ENCODE data around the gene CERS1.

CERS1 gene

DNA sequence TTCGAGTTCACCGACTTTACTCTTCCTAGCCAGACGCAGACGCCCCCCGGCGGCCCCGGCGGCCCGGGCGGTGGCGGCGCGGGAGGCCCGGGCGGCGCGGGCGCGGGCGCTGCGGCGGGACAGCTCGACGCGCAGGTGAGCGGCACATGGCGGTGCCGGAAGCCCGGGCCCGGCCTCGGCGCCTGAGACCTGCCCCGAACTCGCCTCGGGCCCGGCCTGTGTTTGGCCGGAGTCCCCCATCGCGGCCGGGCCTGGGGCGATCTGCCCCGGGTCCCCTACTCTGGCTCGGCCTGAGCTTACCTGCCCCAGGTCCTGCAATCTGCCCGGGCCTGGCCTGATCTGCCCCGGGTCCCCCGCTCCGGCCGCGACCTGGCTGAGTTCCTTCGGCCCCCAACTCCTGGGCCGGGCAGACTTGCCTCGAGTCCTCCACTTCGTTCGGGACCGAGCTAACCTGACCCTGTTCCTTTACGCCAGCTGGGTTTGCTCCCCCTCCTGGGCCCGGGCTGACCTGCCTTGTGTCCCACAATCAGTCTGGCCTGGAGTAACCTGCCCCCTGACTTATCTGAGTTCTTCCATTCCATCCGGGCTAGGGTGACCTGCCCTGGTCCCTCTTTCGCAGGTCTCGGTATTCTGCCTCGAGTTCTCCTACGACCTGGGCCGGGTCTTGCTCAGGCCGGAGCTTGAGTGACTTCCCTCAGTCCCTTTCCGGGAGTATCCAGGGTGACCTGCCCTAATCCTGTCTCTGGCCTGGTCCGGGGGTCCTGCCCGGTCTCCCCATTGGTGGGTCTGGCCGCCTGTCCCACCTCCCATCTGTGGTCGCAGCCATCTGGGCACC is 63.4 kb downstream of the CERS1 start:
- peak; percentile 24 for DNase-seq

DNA sequence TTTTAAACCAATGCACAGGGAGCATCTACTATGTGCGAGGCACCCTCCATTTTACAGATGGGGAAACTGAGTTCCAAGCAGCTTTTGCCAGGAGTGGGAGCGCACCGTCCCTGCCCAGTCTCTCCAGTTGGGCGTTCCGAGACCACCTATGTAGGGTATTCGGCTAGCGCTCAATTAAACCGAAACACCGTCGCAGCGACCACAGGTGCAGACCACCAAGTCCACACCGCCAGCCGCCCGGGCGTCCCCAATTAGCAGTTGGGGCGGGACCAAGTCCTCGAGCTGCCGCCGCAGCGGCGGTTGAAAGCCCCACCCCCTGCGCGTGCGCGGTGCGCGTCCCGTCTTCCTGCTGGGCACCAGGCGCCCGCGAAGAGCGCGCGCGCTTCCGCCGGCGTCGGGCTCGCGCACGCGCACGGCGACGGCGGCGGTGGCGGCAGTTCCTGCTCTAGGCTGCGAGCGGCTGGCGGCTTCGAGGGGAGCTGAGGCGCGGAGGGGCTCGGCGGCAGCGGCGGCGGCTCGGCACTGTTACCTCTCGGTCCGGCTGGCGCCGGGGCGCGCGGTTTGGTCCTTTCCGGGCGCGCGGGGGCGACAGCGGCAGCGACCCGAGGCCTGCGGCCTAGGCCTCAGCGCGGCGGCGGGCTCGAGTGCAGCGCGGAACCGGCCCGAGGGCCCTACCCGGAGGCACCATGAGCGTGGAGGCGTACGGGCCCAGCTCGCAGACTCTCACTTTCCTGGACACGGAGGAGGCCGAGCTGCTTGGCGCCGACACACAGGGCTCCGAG is 64.2 kb downstream of the CERS1 start, which contains the start of gene UPF1:
Gene UPF1 (plus strand): TSS at position 436 of the 782 bp plus-strand sequence. CDS start 251 bp downstream, at position 687.
- DNase-seq = peak; percentile 95

DNA sequence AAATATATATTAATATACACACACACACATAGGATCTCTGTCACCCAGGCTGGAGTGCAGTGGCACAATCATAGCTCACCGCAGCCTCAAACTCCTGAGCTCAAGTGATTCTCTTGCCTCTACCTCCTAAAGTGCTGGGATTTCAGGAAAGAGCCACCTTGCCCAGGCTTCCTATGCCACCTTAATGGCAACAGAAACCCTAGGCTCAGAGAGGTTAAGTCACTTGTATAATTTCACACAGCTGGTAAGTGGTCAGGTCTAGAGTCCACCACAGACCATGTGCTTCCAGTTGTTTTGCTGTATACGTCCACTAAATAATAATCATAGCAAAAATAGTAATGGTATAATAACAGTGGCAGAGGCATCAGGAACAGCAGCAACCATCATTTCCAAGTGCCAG is 65.5 kb downstream of the CERS1 start:
- no peak for DNase-seq

DNA sequence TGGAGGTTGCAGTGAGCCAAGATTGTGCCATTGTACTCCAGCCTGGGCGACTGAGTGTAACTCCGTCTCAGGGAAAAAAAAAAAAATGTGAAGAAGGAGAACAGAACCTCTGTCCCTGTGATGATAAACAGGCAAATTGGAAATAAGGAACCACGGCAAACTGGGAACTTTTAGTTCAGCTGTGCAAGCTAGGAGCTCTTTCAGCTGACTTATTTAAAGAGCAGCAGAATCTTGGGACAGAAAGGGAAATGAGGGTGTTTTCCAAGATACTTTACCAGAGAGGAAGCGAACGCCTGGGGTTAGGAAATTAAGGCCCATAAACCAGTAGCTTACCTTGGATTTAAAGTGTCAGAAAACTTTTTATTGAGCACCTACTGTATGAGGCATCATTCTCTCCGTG is 67.2 kb downstream of the CERS1 start:
- no peak for DNase-seq
